Bronchial epithelial cell (primary cell): Measurements from ENCODE around the gene KIF4A. TPM values are rescaled to one million over a fixed set of nuclear protein-coding genes. Genes with fewer than 3 reads are reported as not detected.
"Not testable (repeated sequence)": the region's sequence is repeated elsewhere in the genome, so short reads cannot be mapped to it uniquely, and the experiment has no call there.

ENCODE experiments used
- DNase-seq: peaks from one replicate; pipeline ENCODE4 v3.0.0-alpha.2; 2010; ENCODE audit warnings: low read depth
- FAIRE-seq: peaks from 2 replicates; lab custom pipeline; 2011; peaks lifted over from hg19 to GRCh38; lab: Jason Lieb, UNC
- H3K27me3 ChIP-seq: 2 replicates; pipeline ENCODE4 v1.5.1; 2011; ENCODE audit warnings: low read length; ENCODE audit not compliant: control insufficient read depth, insufficient read depth
- H3K36me3 ChIP-seq: 2 replicates; pipeline ENCODE4 v1.5.1; 2011; ENCODE audit warnings: low read length; ENCODE audit not compliant: control insufficient read depth, insufficient read depth
- H3K4me3 ChIP-seq: 2 replicates; pipeline ENCODE4 v1.5.1; 2011; ENCODE audit warnings: mild to moderate bottlenecking, low read depth, low read length, control low read depth
- CTCF ChIP-seq: IDR thresholded peaks from 2 replicates; pipeline ENCODE4 v1.5.1; 2011; ENCODE audit warnings: mild to moderate bottlenecking, moderate library complexity, low read length, control low read depth, inconsistent platforms; ENCODE audit not compliant: insufficient read depth, severe bottlenecking
- total RNA-seq: library from RNA; depleted of rRNA; stranded (reverse); fragments of >200 nt; gene quantifications from 2 replicates; pipeline ENCODE4 v1.2.1, GENCODE V29; 2014

KIF4A gene
- total RNA-seq, 1 donor from 2014 or later = 0.26 TPM

GRCh38 chrX:70301716-70302115 lies 11.8 kb downstream of the KIF4A start:
- H3K4me3 ChIP-seq = no peak overlapping the region
- FAIRE-seq (no peak), DNase-seq (no peak)
- no peaks in the 10 kb centered on the region for H3K36me3 ChIP-seq
- TF ChIP-seq CTCF = no peak
- H3K27me3 ChIP-seq = no peaks in the 10 kb centered on the region

GRCh38 chrX:70313503-70313902 lies 23.6 kb downstream of the KIF4A start:
- H3K4me3 ChIP-seq = no peak overlapping the region
- no peaks in the 10 kb centered on the region for H3K36me3 ChIP-seq
- no peaks in the 10 kb centered on the region for H3K27me3 ChIP-seq
- DNase-seq = no peak
- no peak for FAIRE-seq
- TF ChIP-seq CTCF = no peak

- DNase-seq (no peak), FAIRE-seq (no peak)
- Histone ChIP-seq H3K36me3 (no peaks in the 10 kb centered on the region), H3K4me3 (no peak overlapping the region), H3K27me3 (no peaks in the 10 kb centered on the region)
- no peak for TF ChIP-seq CTCF
Measured at GRCh38 chrX:70322784-70323183, 32.9 kb downstream of the KIF4A start.

- not testable (repeated sequence) for H3K27me3 ChIP-seq, H3K4me3 ChIP-seq, H3K36me3 ChIP-seq, DNase-seq, FAIRE-seq
Measured at GRCh38 chrX:70323628-70324027, 33.7 kb downstream of the KIF4A start.

- no peaks in the 10 kb centered on the region for H3K36me3 ChIP-seq
- no peak for TF ChIP-seq CTCF
- DNase-seq (no peak), FAIRE-seq (no peak)
- H3K4me3 ChIP-seq = no peak overlapping the region
- H3K27me3 ChIP-seq = no peaks in the 10 kb centered on the region
Measured at GRCh38 chrX:70324326-70324725, 34.4 kb downstream of the KIF4A start.

GRCh38 chrX:70331161-70331560 lies 41.3 kb downstream of the KIF4A start:
- FAIRE-seq = no peak
- no peak for DNase-seq
- Histone ChIP-seq H3K4me3 (no peak overlapping the region), H3K36me3 (no peaks in the 10 kb centered on the region), H3K27me3 (no peaks in the 10 kb centered on the region)
- TF ChIP-seq CTCF = no peak
